HEK293T (cell line): Measurements from ENCODE around the gene HOXD3.

Experiments
- CTCF ChIA-PET: fragments of 350-600 bp; formaldehyde crosslinking; extraction: SDS; loops from one replicate; lab custom pipeline; 2021; ENCODE audit warnings: antibody characterized with exemption, inconsistent platforms; lab: Yijun Ruan, JAX
- POLR2A ChIA-PET: fragments of 350-600 bp; formaldehyde crosslinking; extraction: SDS; loops from one replicate; lab custom pipeline; 2020; ENCODE audit warnings: antibody characterized with exemption, inconsistent platforms; lab: Yijun Ruan, JAX
- DNase-seq: peaks from one replicate; pipeline ENCODE4 v3.0.0; 2012; ENCODE audit warnings: mixed read lengths; ENCODE audit errors: extremely low spot score
- ARNT ChIP-seq: fragments of 450-650 bp; IDR thresholded peaks from 2 replicates; pipeline ENCODE4 v1.6.1; 2017; ENCODE audit warnings: mild to moderate bottlenecking
- BHLHE40 ChIP-seq: fragments of 450-650 bp; IDR thresholded peaks from 2 replicates; pipeline ENCODE4 v1.6.1; 2016; ENCODE audit warnings: mild to moderate bottlenecking, moderate library complexity, borderline replicate concordance
- CTBP1 ChIP-seq: fragments of 450-650 bp; IDR thresholded peaks from 2 replicates; pipeline ENCODE4 v1.6.1; 2016; ENCODE audit warnings: borderline replicate concordance
- ELF4 ChIP-seq: fragments of 450-650 bp; IDR thresholded peaks from 2 replicates; pipeline ENCODE4 v1.6.1; 2017; ENCODE audit warnings: antibody characterized with exemption
- FOXA1 ChIP-seq: fragments of 450-650 bp; IDR thresholded peaks from 2 replicates; pipeline ENCODE4 v1.6.1; 2016; ENCODE audit warnings: mild to moderate bottlenecking
- FOXK2 ChIP-seq: fragments of 450-650 bp; IDR thresholded peaks from 2 replicates; pipeline ENCODE4 v1.6.1; 2016; ENCODE audit warnings: mild to moderate bottlenecking
- FOXM1 ChIP-seq: fragments of 450-650 bp; IDR thresholded peaks from 2 replicates; pipeline ENCODE4 v1.6.1; 2017; ENCODE audit warnings: mild to moderate bottlenecking, borderline replicate concordance
- HDGF ChIP-seq: fragments of 450-650 bp; IDR thresholded peaks from 2 replicates; pipeline ENCODE4 v1.6.1; 2017; ENCODE audit warnings: antibody characterized with exemption, borderline replicate concordance
- L3MBTL2 ChIP-seq: fragments of 450-650 bp; conservative IDR thresholded peaks from 2 replicates; pipeline ENCODE4 v1.6.1; 2016; ENCODE audit warnings: mild to moderate bottlenecking
- LEF1 ChIP-seq: fragments of 450-650 bp; IDR thresholded peaks from 2 replicates; pipeline ENCODE4 v1.6.1; 2017; ENCODE audit warnings: mild to moderate bottlenecking, borderline replicate concordance
- NFRKB ChIP-seq: fragments of 450-650 bp; IDR thresholded peaks from 2 replicates; pipeline ENCODE4 v1.6.1; 2016; ENCODE audit warnings: mild to moderate bottlenecking, moderate library complexity
- SP1 ChIP-seq: fragments of 450-650 bp; IDR thresholded peaks from 2 replicates; pipeline ENCODE4 v1.6.1; 2017
- SUZ12 ChIP-seq: fragments of 450-650 bp; IDR thresholded peaks from 2 replicates; pipeline ENCODE4 v1.6.1; 2016; ENCODE audit warnings: mild to moderate bottlenecking
- TARDBP ChIP-seq: fragments of 450-650 bp; IDR thresholded peaks from 2 replicates; pipeline ENCODE4 v1.6.1; 2016
- ZNF384 ChIP-seq: fragments of 450-650 bp; IDR thresholded peaks from 2 replicates; pipeline ENCODE4 v1.6.1; 2016
- TF ChIP-seq, protein P1 (sequence below): fragments of 450-650 bp; IDR thresholded peaks from 2 replicates; pipeline ENCODE4 v1.6.1; 2016

Gene HOXD3

DNA sequence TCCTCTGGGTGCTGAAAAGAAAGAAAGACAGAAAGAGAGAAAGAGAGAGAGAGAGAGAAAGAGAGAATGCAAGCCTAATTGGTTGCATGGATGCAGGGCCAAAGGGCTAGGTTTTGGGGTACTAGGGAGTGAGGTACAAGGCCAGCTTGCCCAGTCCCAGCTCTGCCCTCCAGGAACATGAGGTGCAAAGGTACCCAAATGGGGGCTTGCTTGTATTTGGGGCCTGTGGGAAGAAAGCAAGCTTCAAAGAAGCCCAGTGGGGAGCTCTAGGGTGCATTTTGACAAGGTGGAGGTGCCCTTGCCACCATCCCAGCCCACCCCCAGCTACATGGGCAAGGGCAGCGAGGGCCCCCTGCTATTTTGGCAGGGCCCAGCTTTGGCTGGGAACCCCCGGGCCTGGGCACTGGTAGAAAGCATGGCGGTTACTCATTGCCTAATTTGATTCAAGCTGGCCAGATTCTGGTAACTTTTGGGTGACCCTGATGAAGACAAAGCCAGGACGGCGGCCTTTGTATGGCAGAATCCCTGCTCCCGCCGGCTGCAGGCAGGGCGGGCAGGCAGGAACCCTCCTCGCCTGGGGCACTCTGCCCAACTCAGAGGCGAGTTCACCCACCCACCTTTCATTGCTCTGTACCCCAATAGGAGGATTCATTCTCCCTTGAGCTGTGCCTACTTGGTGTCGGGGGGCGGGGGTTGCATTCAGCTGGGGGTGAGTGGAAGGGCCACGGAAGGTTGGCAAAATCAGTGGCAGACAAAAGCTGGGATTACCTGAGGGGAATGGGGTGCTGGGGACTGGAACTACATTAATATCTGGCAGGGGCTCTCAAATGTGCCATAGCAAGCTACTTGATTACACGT lies 6.3 kb upstream of the HOXD3 start:
- POLR2A ChIA-PET, result interaction anchor here (0.8 kb wide), 1 partner anchor 46 kb away, joined by 3 read pairs; no protein-coding TSS in a partner anchor
- CTCF ChIA-PET, result interaction anchor here (0.6 to 1.8 kb wide), 3 partner anchors 9 to 24 kb away, joined by 3 to 4 read pairs (median 3); no protein-coding TSS in a partner anchor

DNA sequence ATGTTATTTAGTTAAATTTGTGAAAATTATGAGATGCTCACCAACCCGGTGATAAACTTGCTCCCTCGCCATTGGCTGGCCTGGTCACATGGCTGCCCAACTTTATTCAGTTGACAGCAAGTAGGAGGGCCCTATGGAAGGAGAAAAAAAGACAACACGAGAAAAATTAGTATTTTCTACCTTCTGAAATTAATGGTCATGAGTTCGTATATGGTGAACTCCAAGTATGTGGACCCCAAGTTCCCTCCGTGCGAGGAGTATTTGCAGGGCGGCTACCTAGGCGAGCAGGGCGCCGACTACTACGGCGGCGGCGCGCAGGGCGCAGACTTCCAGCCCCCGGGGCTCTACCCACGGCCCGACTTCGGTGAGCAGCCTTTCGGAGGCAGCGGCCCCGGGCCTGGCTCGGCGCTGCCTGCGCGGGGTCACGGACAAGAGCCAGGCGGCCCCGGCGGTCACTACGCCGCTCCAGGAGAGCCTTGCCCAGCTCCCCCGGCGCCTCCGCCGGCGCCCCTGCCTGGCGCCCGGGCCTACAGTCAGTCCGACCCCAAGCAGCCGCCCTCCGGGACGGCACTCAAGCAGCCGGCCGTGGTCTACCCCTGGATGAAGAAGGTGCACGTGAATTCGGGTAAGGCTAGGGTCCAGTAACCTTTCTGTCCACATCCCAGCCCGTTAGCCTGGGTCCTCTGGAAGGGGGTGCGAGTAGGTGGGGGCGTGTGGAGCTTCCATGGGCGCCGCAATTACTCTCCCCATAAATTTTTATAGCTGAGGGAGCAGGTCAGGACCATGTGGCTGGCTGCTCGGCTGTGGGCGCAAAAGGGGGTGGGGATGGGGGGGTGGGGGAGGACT lies 5.4 kb upstream of the HOXD3 start, which contains the start of gene HOXD4:
TSS of gene HOXD4 (plus strand) at position 109 of the 846 bp plus-strand sequence. CDS start at position 193, 84 bp downstream.
- DNase-seq, result no peak
- ChIA-PET POLR2A (no interaction called here), CTCF (interaction anchor here (1.8 kb wide), 1 partner anchor 11 kb away, joined by 4 read pairs; no protein-coding TSS in a partner anchor)
- TF ChIP-seq NFRKB, result no peak
- TF ChIP-seq FOXM1, result no peak
- TF ChIP-seq SUZ12, result no peak
- no peak for TF ChIP-seq CTBP1

More for the DNA sequence above, 6.3 kb upstream of the HOXD3 start:
- no peak for DNase-seq
- no peak for TF ChIP-seq NFRKB
- no peak for TF ChIP-seq FOXM1
- TF ChIP-seq TARDBP, result no peak

DNA sequence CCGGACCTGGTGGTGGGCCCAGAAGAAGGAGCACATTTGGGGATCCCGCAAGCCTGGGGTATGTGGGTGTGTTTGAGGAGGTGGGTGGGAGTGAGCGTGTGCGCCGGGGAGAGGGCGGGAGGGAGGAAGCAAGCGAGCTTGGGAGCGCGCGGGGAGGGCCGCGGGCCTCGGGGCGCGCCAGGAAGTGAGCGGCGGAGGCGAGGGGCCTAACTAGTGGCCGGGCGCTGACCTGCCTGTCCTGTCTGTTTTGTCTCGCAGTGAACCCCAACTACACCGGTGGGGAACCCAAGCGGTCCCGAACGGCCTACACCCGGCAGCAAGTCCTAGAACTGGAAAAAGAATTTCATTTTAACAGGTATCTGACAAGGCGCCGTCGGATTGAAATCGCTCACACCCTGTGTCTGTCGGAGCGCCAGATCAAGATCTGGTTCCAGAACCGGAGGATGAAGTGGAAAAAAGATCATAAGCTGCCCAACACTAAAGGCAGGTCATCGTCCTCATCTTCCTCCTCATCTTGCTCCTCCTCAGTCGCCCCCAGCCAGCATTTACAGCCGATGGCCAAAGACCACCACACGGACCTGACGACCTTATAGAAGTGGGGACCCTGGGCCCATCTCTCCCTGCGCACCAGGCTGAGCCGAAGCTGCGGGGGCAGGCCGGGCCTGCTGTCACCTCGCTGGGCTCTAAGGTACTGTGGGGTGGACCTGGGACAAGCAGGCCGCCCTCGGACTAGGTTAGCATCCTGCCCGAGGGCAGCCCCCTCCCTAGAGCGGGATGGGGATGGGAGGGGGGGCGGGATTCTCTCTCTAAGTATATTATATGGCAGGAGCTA lies 4.5 kb upstream of the HOXD3 start:
- ChIA-PET CTCF (no interaction called here), POLR2A (no interaction called here)
- TF ChIP-seq ARNT (no peak), HDGF (no peak), CTBP1 (no peak), SUZ12 (no peak), L3MBTL2 (no peak), FOXK2 (no peak)
- no peak for DNase-seq

DNA sequence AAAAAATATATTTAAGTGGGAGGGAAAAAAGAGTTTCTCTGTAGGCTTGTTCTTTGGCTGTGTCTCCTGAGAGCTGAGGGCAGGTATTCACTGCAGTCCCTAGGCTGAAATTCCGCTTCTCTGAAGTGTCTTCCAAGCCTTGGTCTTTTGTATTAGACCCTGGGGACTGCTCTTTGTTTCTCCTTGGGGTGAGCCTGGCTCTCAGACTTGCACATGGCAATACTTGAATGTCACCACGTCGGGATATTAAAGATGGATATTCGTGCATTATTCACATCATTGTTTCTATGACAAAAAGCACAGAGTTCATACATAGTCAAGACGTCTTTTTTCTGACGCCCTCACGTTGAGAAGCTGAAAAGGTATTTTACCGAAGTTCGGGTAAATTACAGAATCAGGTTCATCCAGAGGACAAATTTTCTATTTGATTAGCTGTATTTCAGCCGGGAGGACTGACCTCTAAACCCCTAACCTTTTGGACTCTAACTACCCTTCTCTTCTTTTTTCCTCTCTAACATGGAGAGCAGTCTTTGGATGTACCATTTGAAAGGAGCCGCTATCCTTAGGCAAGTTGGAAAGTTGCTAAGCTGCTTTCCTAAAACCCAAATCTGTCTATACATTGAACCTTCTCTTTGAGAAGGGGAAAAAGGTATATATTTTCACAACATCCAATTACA lies 2.4 kb upstream of the HOXD3 start:
- DNase-seq, result no peak
- TF ChIP-seq ELF4, result no peak
- POLR2A ChIA-PET, result interaction anchor here (1.2 kb wide), 1 partner anchor 14 kb away, joined by 3 read pairs; no protein-coding TSS in a partner anchor
- CTCF ChIA-PET, result interaction anchor here (0.6 to 2.4 kb wide), 3 partner anchors 14 to 1672 kb away, joined by 3 to 9 read pairs (median 3); no protein-coding TSS in a partner anchor

DNA sequence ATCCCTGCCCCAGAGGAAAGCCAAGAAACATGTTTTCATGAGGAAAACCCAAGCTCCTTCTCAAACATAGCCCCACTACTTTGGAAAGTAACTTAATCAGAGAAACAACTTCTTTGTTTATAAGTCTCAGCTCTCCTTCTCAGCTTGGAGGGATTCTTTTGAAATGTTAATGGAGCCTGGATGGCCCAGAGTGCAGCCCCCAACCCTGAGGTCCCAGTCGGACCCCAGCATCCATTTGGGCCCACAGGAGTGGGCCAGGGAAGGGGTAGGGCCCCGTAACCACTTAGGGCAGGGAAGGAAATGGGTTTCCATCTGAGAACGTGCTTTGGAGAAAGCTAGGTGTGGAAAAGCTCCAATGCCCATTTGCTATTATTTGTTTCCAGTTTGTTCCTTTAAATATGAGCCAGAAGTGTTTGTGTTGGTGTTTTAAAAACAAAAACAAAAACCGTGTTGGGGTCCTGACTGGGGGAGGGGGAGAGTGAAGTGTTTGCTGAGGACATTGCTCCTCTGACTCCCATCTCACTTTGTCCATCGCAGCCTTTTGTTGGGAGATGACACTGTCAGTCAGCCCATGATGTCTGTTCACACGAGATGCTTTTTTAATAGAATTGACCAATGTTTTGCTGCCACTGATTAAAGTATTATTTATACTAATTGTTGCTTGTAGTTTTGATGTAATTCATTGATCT lies 1.6 kb upstream of the HOXD3 start:
- POLR2A ChIA-PET, result interaction anchor here (1.0 to 1.2 kb wide), 4 partner anchors 9 to 51 kb away, joined by 3 read pairs; no protein-coding TSS in a partner anchor
- no peak for DNase-seq
- TF ChIP-seq TARDBP, result no peak
- TF ChIP-seq CTBP1, result no peak
- TF ChIP-seq, protein P1, sequence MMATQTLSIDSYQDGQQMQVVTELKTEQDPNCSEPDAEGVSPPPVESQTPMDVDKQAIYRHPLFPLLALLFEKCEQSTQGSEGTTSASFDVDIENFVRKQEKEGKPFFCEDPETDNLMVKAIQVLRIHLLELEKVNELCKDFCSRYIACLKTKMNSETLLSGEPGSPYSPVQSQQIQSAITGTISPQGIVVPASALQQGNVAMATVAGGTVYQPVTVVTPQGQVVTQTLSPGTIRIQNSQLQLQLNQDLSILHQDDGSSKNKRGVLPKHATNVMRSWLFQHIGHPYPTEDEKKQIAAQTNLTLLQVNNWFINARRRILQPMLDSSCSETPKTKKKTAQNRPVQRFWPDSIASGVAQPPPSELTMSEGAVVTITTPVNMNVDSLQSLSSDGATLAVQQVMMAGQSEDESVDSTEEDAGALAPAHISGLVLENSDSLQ, result no peak
- no peak for TF ChIP-seq ELF4
- no peak for TF ChIP-seq NFRKB
- no peak for TF ChIP-seq BHLHE40
- no peak for TF ChIP-seq FOXA1
- TF ChIP-seq HDGF, result no peak
- TF ChIP-seq ARNT, result no peak
- TF ChIP-seq LEF1, result no peak
- TF ChIP-seq L3MBTL2, result no peak
- no peak for TF ChIP-seq FOXK2
- no peak for TF ChIP-seq SP1
- CTCF ChIA-PET, result interaction anchor here (0.6 to 2.4 kb wide), 2 partner anchors 15 to 1673 kb away, joined by 3 to 9 read pairs; no protein-coding TSS in a partner anchor

DNA sequence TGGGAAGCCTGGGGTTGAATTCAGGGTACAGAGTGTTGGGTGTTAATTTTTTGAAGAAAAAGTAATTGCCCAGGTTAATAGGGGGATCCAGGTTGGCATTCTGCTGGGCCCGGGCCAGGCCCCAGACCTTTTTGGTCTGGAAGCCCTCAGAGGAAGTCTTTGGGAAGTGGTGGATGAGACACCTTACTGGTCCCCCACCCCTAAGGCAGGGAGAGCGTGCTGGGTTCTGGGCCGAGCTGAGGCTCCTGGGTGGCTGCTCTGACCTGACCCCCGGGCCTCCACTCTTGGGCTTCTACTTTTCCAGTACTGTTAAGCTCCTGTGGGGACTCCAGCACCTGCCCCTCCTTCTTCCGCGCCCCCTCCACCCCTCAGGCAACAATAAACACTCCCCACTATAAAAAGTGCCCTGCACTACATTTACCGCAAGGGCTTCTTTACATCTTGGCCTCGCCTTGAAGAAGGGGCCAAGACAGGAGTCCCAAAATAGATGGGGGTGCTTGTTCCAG lies 753 bp upstream of the HOXD3 start:
- TF ChIP-seq ZNF384, result no peak
- no peak for TF ChIP-seq L3MBTL2
- POLR2A ChIA-PET, result interaction anchor here (1.0 to 1.1 kb wide), 3 partner anchors 10 to 52 kb away, joined by 3 read pairs; no protein-coding TSS in a partner anchor
- CTCF ChIA-PET, result interaction anchor here (2.4 kb wide), 1 partner anchor 16 kb away, joined by 9 read pairs; no protein-coding TSS in a partner anchor
- DNase-seq, result no peak
